Measurements from ENCODE around the gene MACC1.

Gene MACC1

DNA sequence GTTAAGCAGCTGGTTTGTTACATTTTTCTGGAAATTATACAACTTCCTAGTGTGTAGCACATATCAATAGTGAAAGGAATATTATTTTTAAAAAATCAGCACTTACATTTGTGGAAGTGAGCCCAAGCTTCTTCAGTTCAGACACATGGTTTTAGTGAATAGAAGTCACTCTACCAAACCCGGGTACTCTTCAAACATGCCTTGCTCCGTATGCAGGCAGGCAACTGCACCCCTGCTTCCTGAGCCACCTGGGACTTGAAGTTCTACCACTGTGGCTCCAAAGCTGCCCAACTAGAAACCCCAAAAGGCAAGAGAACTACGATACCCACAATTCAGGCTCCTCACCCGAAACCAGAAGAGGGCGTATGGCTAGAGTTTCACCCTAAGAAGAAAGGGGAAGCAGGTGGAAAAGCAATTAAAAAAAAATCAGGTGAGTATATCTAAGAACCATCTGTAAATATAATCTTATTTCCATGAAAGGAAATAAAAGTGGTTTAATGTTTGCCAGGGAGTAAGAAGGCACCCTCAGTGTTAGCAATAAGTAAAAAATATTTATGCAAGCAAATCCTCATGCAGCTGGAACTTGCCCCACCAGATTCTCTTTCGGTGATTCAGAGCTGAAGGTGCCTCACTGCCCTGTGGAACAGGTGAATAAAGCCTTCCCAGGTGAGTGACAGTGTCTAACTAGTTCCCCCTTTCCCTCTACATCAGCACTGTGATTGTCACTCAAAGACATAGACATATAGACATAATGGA lies at the start of gene MACC1:
Gene MACC1 (minus strand): TSS at position 192 of the 756 bp plus-strand sequence. CDS start 55,522 bp downstream, outside the sequence.
- no peak for DNase-seq (ENCODE audit: low read depth in 3 of 3, low spot score in 1 of 3)

DNA sequence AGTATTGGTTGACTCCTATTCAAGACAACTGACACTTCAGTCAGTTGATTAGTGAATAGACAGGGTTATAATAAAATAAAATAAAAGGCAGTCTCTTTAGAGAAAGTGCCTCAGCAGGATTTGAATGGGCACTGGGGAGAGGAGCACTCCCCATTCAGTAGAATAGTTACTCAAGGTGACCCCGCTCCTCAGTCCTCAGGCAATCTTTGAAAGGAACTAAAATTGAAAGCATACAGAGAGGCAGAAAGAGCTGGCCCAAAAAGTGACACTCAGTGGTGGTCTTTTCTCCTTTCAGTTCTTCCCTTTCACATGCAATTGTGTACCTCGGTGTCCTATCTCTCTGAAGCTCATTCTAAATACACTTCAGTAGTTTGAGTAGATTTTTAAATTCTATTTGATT lies 47.4 kb upstream of the MACC1 start:
- DNase-seq (ENCODE audit: low read depth in 3 of 3, low spot score in 1 of 3): no peak

GRCh38 chr7:20260223-20260622 lies 43.0 kb upstream of the MACC1 start:
- no peak for DNase-seq (ENCODE audit: low read depth in 3 of 3, low spot score in 1 of 3)

- no peak for DNase-seq (ENCODE audit: low read depth in 3 of 3, low spot score in 1 of 3)
Measured at GRCh38 chr7:20257212-20257611, 40.0 kb upstream of the MACC1 start.

DNA sequence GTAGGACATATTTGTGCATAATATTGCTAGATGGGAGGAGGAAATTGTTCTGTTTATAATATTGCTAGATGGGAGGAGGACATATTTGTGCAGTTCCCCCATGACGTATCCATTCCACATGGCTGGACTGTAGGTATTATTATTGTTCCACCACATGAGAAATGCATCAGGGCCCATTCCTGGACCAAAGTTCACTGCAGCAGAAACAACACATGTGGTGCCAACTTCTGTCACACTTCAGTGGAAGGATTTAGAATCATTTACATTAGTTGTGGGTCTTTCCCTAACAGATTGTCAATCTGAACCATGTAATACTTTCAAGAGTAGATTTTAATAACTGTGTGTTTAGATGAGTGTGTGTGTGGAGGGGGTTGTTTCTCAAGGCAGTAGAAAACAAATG lies 32.7 kb upstream of the MACC1 start:
- no peak for DNase-seq (ENCODE audit: low read depth in 3 of 3, low spot score in 1 of 3)

- no peak for DNase-seq (ENCODE audit: low read depth in 3 of 3, low spot score in 1 of 3)
Measured at GRCh38 chr7:20249376-20249775, 32.2 kb upstream of the MACC1 start.

DNA sequence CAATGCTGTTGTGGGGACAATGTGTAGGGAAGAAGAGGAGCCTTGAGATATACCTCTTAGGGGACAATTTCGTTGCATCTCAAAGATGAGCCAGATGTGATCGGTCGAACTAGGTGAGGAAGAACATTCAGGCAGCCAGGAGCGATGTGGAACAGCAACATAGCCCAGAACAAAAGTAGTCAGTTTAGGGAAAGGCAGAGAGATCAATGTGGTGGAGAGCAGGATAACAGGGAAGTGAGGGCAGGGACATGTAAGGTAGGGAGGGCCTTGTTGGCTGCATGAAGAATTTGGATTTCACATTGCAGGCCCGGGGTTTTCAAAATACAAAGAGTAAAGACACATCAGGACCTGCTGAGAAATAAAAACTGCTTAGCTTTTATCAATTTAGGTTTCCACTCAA lies 29.1 kb upstream of the MACC1 start:
- no peak for DNase-seq (ENCODE audit: low read depth in 3 of 3, low spot score in 1 of 3)

GRCh38 chr7:20244334-20245120 lies 27.3 kb upstream of the MACC1 start:
- DNase-seq (ENCODE audit: low read depth in 3 of 3, low spot score in 1 of 3): no peak

DNA sequence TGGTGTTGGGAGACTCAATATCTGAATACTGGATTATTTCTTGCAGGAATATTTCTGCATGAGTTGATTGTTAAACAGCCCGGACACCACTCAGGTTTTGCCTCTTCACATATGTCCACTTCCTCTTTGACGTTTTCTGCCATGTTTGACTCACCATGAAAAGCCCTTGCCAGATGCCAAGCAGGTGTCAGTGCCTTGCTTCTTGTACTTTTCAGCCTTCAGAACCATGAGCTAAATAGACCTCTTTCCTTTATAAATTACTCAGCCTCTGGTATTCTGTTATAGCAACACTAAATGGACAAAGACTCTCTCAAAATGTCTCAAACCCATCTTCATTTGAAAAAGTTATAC lies 24.7 kb upstream of the MACC1 start:
- DNase-seq (ENCODE audit: low read depth in 3 of 3, low spot score in 1 of 3): no peak

DNA sequence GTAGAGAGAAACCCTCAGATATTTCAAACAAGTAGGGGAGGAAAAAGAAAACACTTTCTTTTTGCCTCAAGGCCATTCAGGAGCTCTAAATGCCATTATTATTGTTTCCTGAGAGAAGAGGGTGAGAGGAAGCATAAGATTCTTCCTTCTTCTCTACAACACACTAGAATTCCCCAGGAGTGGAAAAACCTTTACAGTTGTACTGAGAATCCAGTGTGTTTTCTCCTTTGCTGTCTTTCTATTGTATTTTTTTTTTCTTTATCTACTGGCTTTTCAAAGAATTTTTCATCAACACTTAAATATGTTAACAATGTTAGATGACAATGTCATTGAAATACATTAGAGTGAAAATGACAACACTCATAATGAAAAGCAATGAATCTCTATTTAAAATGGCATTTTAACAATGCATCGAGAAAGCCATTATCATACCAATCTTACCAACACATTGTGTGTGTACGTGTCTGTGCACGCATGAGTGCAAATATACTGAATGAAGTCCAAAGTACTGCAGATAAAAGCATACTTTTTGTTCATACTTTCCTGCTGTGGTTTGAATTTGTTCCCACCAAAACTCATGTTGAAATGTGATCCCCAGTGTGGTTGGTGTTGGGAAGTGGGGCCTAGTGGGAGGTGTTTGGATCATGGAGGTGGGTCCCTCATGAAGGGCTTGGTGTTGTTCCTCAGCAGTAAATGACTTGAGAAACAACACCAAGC lies 24.2 kb upstream of the MACC1 start:
- no peak for DNase-seq (ENCODE audit: low read depth in 3 of 3, low spot score in 1 of 3)

DNA sequence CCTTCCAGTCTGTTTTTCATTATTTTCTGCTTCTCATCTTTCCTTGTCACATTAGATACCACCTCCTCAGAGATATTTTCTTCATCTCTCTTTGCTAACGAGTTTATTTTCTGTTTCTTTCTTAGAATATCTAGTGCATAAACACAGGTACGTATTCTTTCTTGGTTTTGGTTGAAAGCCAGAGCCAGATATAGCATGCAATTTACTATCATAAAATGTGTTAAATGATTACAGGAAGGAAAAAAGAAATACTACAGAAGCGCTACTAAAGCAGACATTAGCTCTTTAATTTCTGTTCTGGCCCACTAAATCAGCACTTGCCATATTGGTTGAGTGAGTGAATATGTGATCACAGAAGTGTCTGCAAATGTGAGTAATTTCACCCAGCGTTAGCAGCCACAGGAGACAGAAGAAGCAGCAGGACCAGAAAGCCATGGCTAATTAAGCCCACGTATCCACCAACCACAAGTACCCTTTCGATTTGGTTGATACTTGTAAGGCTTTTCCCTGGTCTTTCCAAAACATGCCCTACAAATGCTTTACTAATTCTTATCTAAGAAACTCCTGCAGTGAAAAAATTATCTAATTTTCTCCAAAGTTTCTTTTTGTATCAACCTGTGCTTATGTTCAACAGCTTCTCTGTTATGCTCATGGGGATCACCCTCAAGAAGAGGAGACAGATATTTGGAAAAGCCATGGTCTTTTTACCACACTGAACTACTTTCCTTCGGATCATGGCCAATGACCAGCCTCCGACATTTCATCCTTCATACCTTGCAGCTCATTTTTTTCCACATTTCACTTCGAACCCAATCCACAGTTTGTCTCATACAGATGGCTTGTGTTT lies 23.1 kb upstream of the MACC1 start:
- DNase-seq (ENCODE audit: low read depth in 3 of 3, low spot score in 1 of 3): no peak

DNA sequence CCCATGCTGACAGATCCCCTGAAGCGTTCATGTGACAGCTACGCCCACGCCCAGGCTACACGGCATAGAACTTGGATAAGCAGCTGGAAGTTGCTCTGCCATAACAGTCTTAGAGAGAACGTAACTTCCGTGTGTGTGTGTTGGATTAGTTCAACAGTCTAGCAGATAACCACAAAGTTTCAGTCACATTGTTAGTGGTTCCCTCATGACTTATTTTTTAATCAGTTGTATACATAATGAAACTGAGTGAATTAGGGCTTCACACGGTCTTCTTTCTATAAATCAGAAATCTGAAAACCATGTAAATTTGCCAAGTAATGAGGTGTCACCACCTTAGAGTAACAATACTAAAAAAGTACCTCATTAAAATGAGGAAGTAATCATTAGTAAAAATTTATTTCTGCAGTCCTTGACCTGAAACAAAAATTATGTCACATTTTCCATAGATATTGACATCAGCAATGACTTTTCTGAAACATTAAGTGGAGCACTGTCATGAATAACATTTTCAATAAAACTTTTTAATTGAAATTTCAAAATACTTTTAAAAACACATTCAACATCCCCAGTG lies 21.7 kb upstream of the MACC1 start:
- DNase-seq (ENCODE audit: low read depth in 3 of 3, low spot score in 1 of 3): no peak

DNA sequence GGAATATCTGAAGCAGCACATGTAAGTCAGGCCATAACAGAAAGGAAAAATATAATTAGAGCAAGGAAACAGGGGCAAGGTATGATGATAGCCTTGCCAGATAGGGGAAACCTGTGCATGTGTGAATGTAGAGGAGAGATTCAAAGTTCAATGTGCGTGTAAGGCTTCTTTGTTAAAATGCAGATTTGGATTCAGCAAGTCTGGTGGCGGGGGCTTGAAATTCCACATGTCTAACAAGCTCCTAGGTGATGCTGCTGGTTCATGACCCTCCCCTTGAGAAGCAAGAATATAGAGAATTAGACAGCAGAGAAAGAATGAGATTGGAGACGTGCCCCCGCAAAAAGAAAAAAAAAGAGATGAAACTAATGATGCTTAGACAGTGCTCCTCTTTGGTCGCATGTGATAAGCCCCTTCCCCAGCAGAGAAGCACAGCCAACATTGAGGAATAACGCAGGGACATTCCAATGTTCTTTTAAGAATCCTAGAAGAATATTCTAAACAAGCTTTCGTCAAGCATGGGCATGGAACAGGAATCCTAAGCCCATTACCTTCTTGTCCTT lies 21.1 kb upstream of the MACC1 start:
- no peak for DNase-seq (ENCODE audit: low read depth in 3 of 3, low spot score in 1 of 3)

- no peak for DNase-seq (ENCODE audit: low read depth in 3 of 3, low spot score in 1 of 3)
Measured at GRCh38 chr7:20237464-20238193, 20.4 kb upstream of the MACC1 start.

DNA sequence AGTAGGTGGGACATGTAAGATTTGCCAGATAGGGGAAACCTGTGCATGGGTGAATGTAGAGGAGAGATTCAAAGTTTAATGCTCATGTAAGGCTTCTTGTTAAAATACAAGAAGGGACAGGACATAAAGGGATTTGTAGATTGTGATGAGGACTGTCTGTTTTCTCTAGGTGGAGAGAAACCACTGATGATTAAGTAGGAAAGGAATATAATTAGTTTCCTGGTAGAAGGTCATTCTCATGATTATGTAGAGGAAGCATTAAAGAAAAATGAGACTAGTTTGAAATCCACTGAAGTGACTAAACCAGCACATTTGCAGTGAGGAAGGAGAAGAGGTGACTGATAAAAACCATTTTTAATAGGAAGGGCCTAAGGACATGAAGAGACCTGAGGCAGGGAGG lies 19.6 kb upstream of the MACC1 start:
- no peak for DNase-seq (ENCODE audit: low read depth in 3 of 3, low spot score in 1 of 3)

GRCh38 chr7:20236043-20236442 lies 18.9 kb upstream of the MACC1 start:
- DNase-seq (ENCODE audit: low read depth in 3 of 3, low spot score in 1 of 3): no peak

GRCh38 chr7:20235288-20235687 lies 18.1 kb upstream of the MACC1 start:
- no peak for DNase-seq (ENCODE audit: low read depth in 3 of 3, low spot score in 1 of 3)

DNA sequence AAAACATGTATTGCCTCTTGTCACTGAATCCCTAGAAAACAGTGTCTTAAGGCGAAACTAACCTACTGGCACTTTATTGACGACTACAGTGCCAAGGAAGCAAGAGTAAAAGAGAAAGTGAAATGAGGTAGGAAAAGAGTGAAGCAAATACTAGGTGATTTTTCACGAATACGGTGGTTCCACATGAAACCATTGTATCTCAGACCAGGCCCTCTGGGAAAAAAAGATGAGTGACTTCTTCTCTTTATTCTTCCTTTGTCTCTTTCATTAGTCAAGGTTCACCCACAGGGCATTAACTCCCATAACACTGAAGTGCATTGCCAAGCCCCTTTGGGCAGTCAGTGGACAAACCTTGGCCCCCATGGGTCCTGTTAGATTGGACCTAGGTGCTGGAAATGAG lies 16.2 kb upstream of the MACC1 start:
- no peak for DNase-seq (ENCODE audit: low read depth in 3 of 3, low spot score in 1 of 3)

DNA sequence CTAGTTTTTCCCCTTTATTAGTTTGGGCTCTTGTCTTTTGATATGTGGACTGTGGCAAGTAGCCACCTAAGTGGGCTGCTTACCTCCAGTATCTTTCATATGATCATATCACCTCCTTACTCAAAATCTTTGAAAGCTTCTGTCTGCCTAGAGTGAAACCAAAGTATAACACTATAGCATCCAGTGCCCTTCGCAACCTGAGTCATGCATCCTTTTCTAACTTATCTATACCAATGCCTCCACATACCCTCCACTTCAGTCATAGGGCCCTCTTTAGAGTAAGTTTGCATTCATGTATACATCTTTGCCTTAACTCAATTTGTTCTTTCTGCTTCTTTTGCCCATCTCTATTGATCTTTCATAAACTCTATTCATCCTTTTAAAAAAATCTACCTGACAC lies 15.7 kb upstream of the MACC1 start:
- DNase-seq (ENCODE audit: low read depth in 3 of 3, low spot score in 1 of 3): no peak
